GM18867 (cell line): Measurements from ENCODE around the gene GEMIN4.
"Not testable (repeated sequence)": the region's sequence is repeated elsewhere in the genome, so short reads cannot be mapped to it uniquely, and the experiment has no call there.

Experiments
- ATAC-seq: cut with Tn5 transposase; IDR thresholded peaks from one replicate; pipeline ENCODE4 v1.9.1; 2021; ENCODE audit warnings: mild to moderate bottlenecking, moderate library complexity; ENCODE audit not compliant: unreplicated experiment

GEMIN4 gene

GRCh38 chr17:781805-782731 is 30.0 kb upstream of the GEMIN4 start, which contains the start of the genes GLOD4 and MRM3:
GLOD4 (minus strand) TSS chr17:782280; CDS start chr17:782255, 25 bp downstream.
MRM3 (plus strand) TSS chr17:782353; CDS start chr17:782379, 26 bp downstream.
- peak; percentile 85 for ATAC-seq

- no peak for ATAC-seq
These were observed 26.0 kb upstream of the GEMIN4 start for GRCh38 chr17:778096-778495.

GRCh38 chr17:774313-774584 is 22.2 kb upstream of the GEMIN4 start:
- ATAC-seq = no peak

- ATAC-seq = no peak
These were observed 21.6 kb upstream of the GEMIN4 start for GRCh38 chr17:773467-774312.

- ATAC-seq = no peak
These were observed 21.0 kb upstream of the GEMIN4 start for GRCh38 chr17:773016-773415.

- ATAC-seq = no peak
These were observed 15.0 kb upstream of the GEMIN4 start for GRCh38 chr17:767076-767475.

GRCh38 chr17:760371-760770 is 8.3 kb upstream of the GEMIN4 start:
- ATAC-seq = no peak

- ATAC-seq = no peak
These were observed 7.9 kb upstream of the GEMIN4 start for GRCh38 chr17:759964-760363.

GRCh38 chr17:756010-756567 is 4.0 kb upstream of the GEMIN4 start:
- ATAC-seq = not testable (repeated sequence)

- not testable (repeated sequence) for ATAC-seq
These were observed 3.4 kb upstream of the GEMIN4 start for GRCh38 chr17:755319-755961.

- ATAC-seq = no peak
These were observed 1.4 kb upstream of the GEMIN4 start for GRCh38 chr17:753418-753817.

- ATAC-seq = no peak
These were observed 656 bp upstream of the GEMIN4 start for GRCh38 chr17:752620-753219.

- peak; percentile 34 for ATAC-seq
These were observed 629 bp downstream of the GEMIN4 start for GRCh38 chr17:751269-752001.

- ATAC-seq = no peak
These were observed 1.5 kb downstream of the GEMIN4 start for GRCh38 chr17:750431-751037.

GRCh38 chr17:749359-749758 is 2.7 kb downstream of the GEMIN4 start:
- ATAC-seq = not testable (repeated sequence)

- not testable (repeated sequence) for ATAC-seq
These were observed 3.5 kb downstream of the GEMIN4 start for GRCh38 chr17:748604-749003.

- no peak for ATAC-seq
These were observed 5.1 kb downstream of the GEMIN4 start for GRCh38 chr17:746783-747629.

- no peak for ATAC-seq
These were observed 5.9 kb downstream of the GEMIN4 start for GRCh38 chr17:746181-746580.

GRCh38 chr17:745406-745805 is 6.7 kb downstream of the GEMIN4 start:
- no peak for ATAC-seq
